ENCODE data around the gene ZBTB40. TPM values are rescaled to one million over a fixed set of nuclear protein-coding genes. Genes with fewer than 3 reads are reported as not detected.

ZBTB40 gene
- total RNA-seq, 1 donor from 2014 or later: 16.6 TPM

Other genes starting within 250 kb of the ZBTB40 start
- not detected in 2 replicates for gene EPHA8, start 111.6 kb downstream of the ZBTB40 start, total RNA-seq
- gene C1QA, start 184.8 kb downstream of the ZBTB40 start, total RNA-seq: not detected in 2 replicates
- gene C1QC, start 191.8 kb downstream of the ZBTB40 start, total RNA-seq: not detected in 2 replicates
- not detected in 2 replicates for gene C1QB, start 201.4 kb downstream of the ZBTB40 start, total RNA-seq

Measured in glomerular endothelial cell (primary cell).